SK-N-MC (cell line): ENCODE data around the gene PDCD4.

ENCODE experiments used
- EZH2 ChIP-seq: fragments of 200-600 bp; sonication (generic); IDR thresholded peaks from one replicate; pipeline ENCODE4 v1.6.1; 2017; ENCODE audit warnings: antibody characterized with exemption
- POLR2AphosphoS5 ChIP-seq: IDR thresholded peaks from 2 replicates; pipeline ENCODE4 v1.6.1; 2012; ENCODE audit warnings: mild to moderate bottlenecking, low read depth, low read length, borderline replicate concordance

DNA sequence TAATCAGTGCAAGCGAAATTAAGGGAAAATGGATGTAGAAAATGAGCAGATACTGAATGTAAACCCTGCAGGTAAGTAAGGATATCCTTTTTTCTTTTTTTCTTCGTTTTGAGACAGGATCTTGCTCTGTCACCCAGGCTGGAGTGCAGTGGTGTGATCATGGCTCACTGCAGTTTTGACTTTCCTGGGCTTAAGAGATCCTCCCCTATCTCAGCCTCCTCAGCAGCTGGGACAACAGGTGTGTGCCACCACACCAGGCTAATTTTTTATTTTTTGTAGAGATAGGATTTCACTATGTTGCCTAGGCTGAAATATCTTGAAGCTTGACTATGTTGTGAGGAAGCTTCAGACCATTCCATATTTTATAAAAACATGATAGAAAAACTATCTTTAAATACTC lies 4.3 kb downstream of the PDCD4 start:
- TF ChIP-seq EZH2 (no peak), POLR2AphosphoS5 (no peak)
